Astrocyte (in vitro differentiated cells and primary cell): ENCODE data around the gene DSE.

Source experiments
- CTCF ChIP-seq: IDR thresholded peaks from 2 replicates; pipeline ENCODE4 v1.5.1; 2011; ENCODE audit warnings: low read depth, mild to moderate bottlenecking, inconsistent platforms, low read length, moderate library complexity; ENCODE audit not compliant: insufficient read depth
- EZH2 ChIP-seq: IDR thresholded peaks from 2 replicates; pipeline ENCODE4 v1.6.1; 2012; ENCODE audit warnings: mild to moderate bottlenecking, low read length, inconsistent platforms; ENCODE audit not compliant: insufficient read depth

- TF ChIP-seq CTCF: no peak
- no peak for TF ChIP-seq EZH2
Observed at GRCh38 chr6:116371918-116372209, 1.1 kb downstream of the DSE start.
